Tibial nerve (tissue), 4 donors: ENCODE results near the gene MPST.

Source experiments
- CTCF ChIP-seq, 5 experiments: fragments of 200-600 bp in 3 of 5; fragments of 450-650 bp in 2 of 5; sonication (generic) in 3 of 5; IDR thresholded peaks; one replicate each; pipeline ENCODE4 v1.5.1; 2016 to 2019; ENCODE audit warnings: antibody characterized with exemption in 5 of 5, mild to moderate bottlenecking in 3 of 5, moderate library complexity in 2 of 5
- EP300 ChIP-seq, 2 donors: sonication (generic); formaldehyde crosslinking; IDR thresholded peaks; one replicate each; pipeline ENCODE4 v1.6.1; 2017; ENCODE audit warnings: antibody characterized with exemption in 2 of 2, mild to moderate bottlenecking in 1 of 2
- POLR2A ChIP-seq, 2 donors: fragments of 450-650 bp; IDR thresholded peaks; one replicate each; pipeline ENCODE4 v1.6.1; 2017; ENCODE audit warnings: antibody characterized with exemption in 2 of 2, mild to moderate bottlenecking in 2 of 2, moderate library complexity in 2 of 2

DNA sequence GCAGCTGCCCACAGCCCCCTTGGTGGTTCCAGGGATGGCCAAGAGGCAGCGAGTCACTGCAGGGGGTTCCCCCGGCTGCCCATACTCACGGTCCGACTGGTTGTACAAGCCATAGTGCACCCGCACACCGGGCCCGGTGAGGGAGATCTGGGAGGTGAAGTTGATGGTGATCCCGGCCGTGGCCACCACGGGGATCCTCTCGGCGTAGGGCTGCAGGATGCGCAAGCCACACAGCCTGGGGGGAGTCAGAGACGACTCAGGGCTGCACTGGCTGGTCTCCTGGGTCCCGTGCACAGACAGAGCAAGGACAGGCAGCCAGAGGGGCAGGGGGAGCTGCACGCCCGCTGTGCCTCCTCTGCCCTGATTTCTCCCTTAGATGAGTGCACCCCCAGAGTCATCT is 55.5 kb downstream of the MPST start:
- TF ChIP-seq CTCF (IDR thresholded peaks at IDR 0.05) (no peak), EP300 (IDR thresholded peaks at IDR 0.05) (no peak), POLR2A (IDR thresholded peaks at IDR 0.05) (no peak)
